ENCODE results near the gene GIMAP2.

- TF ChIP-seq CTCF (IDR thresholded peaks at IDR 0.05) (no peak), POLR2A (IDR thresholded peaks at IDR 0.05) (no peak)
These were observed 9.8 kb upstream of the GIMAP2 start for GRCh38 chr7:150675714-150676113.
